Mesodermal cell (in vitro differentiated cells): ENCODE data around the gene ANKRD17.
A peak's percentile ranks its signal among the peaks of the same experiment; 100 is the strongest.
"Not testable (repeated sequence)": the region's sequence is repeated elsewhere in the genome, so short reads cannot be mapped to it uniquely, and the experiment has no call there.

Source experiments
- H3K27ac ChIP-seq: 2 replicates; pipeline ENCODE4 v1.7.0; 2013; ENCODE audit warnings: mild to moderate bottlenecking, low read depth, low read length, moderate library complexity; ENCODE audit not compliant: severe bottlenecking
- H3K36me3 ChIP-seq: 2 replicates; pipeline ENCODE4 v1.7.1; 2013; ENCODE audit warnings: mild to moderate bottlenecking, low read length, moderate library complexity; ENCODE audit not compliant: control insufficient read depth, insufficient read depth
- H3K4me1 ChIP-seq: one replicate; pipeline ENCODE4 v1.7.1; 2013; ENCODE audit warnings: mild to moderate bottlenecking, low read length; ENCODE audit not compliant: insufficient read depth, control insufficient read depth, poor library complexity, severe bottlenecking
- H3K4me3 ChIP-seq: 2 replicates; pipeline ENCODE4 v1.7.0; 2013; ENCODE audit warnings: low read length, control low read depth, mild to moderate bottlenecking; ENCODE audit not compliant: insufficient read depth, poor library complexity, severe bottlenecking; ENCODE audit errors: extremely low read depth
- H3K9me3 ChIP-seq: 2 replicates; pipeline ENCODE4 v1.7.1; 2013; ENCODE audit warnings: mild to moderate bottlenecking, low read length, moderate library complexity; ENCODE audit not compliant: control insufficient read depth
- WGBS, 2 experiments: methylation state at CpG; one replicate each; pipeline ENCODE4 v1.1.5; 2013; ENCODE audit warnings: missing lambda C conversion rate in 2 of 2; ENCODE audit not compliant: insufficient coverage in 2 of 2; 5-methylcytosine and 5-hydroxymethylcytosine counted together

ANKRD17 gene

DNA sequence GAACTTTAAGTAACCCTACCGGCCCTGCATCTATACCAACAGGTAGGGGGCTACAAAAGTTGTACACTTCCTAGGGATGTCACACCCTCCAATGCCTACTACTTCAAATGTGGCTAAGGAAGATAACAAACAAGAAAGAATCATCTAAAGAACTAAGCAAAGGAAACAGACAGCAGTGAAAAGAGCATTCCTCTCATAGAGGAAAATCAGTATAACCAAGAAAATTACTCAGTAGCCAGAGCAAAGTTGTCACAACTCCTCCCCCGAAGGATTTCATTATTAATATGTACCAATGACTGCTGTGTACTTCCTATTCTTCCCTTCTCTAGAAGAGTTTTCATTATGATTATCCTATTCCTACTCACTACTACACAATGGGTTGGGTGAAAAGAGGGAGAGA is 12.6 kb downstream of the ANKRD17 start:
- Histone ChIP-seq H3K36me3 (peaks cover 10% of the 10 kb centered on the region), H3K4me3 (no peak overlapping the region), H3K4me1 (no peaks in the 10 kb centered on the region), H3K9me3 (no peaks in the 10 kb centered on the region), H3K27ac (no peak overlapping the region)
- 100% methylated on average over 1 of the region's 2 CpGs for WGBS, 2 experiments

DNA sequence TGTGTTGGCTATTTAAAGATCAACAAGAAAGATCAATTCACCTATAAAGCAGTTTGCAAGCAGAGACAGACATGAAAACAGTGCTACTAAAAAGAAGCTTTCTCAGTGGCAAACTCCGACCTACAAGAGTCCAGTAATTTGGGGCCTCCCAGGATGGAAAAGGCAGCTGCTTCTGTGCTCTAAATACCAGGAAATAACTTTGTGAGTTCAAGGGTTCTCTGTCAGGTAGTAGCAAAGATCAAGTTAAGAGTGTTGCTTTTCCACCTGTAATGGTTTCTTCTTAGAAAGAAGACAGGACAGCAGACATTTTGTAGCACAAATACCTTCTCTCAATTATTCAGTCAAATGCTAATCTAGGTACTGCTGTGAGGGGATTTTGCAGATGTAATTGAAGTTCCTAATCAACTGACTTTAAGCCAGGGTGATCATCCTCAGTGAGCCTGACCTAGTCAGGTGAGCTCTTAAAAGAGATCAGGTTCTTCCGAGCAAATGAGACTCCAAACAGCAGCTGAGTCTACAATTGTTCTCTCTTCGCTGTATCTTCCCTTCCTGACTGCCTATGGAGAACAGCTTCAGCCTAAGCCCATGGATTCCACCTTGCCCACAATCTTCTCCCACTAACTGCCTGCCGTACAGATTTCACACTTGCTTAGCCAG is 13.5 kb downstream of the ANKRD17 start:
- Histone ChIP-seq H3K27ac (no peak overlapping the region), H3K4me3 (no peak overlapping the region), H3K4me1 (no peaks in the 10 kb centered on the region), H3K36me3 (peaks cover 3% of the 10 kb centered on the region), H3K9me3 (no peaks in the 10 kb centered on the region)
- WGBS, 2 experiments: 93 to 94% methylated on average over 4 of the region's 4 CpGs

DNA sequence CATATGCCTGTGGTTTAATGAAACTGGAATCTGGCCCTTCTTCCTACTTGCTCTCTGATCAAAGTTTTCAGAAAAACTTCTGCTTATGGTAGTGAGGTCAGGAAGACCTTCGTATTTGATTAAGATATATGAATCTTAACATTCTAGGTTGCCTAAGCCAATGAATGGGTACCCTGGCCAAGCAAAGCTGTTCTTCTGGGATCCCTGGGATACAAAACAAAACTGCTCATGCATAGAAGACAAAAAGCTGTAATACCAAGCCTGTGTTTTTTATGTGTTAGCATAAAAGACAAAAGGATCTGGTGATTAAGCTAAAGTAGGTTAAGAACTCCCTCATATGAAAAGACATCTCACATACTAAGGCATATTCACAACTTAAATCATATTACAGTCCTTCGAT is 21.6 kb downstream of the ANKRD17 start:
- Histone ChIP-seq H3K9me3 (no peaks in the 10 kb centered on the region), H3K27ac (no peak overlapping the region), H3K4me3 (no peak overlapping the region), H3K36me3 (peaks cover 38% of the 10 kb centered on the region), H3K4me1 (no peaks in the 10 kb centered on the region)
- WGBS, 2 experiments: 60% methylated on average over 1 of the region's 2 CpGs; no CpG with 5 or more reads in 1 of the 2 experiments

DNA sequence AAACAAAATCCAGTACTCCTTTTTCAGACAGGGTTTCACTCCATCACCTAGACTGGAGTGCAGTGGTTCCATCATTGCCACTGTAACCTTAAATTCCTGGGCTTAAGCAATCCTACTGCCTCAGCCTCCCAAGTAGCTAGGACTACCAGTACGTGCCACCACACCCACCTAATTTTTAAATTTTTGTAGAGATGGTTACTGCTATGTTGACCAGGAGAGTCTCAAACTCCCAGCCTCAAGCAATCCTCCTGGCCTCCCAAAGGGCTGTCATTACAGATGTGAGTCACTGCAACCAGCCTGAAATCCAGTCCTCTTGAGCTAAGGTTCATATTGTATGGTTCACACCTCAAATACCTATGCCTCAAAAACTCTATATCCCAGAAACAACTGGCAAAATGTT is 22.4 kb downstream of the ANKRD17 start:
- peaks cover 44% of the 10 kb centered on the region for H3K36me3 ChIP-seq
- H3K27ac ChIP-seq: no peak overlapping the region
- H3K4me1 ChIP-seq: no peaks in the 10 kb centered on the region
- no CpG with 5 or more reads among the region's 1 CpG for WGBS, 2 experiments
- H3K4me3 ChIP-seq: no peak overlapping the region
- no peaks in the 10 kb centered on the region for H3K9me3 ChIP-seq

DNA sequence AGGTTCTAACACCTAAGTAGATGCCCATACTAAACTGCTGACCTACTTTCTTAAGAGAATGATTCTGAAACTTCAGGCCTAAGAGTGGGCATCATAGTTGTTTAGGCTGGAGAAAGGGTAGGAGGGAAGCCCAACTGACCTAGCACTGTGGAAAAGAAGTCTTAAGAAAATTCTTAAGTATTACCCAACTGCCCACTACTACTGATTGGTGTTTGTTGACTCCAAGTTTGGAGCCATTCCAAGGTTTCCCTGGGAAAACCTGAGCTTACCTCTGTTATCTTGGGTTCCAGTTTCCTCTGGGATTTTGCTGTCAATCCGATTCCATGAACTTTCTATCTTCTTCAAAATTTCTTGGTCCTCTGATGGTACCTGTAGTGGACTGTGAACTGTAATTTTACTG is 23.9 kb downstream of the ANKRD17 start:
- WGBS, 2 experiments: no CpG with 5 or more reads among the region's 1 CpG
- Histone ChIP-seq H3K36me3 (peaks cover 44% of the 10 kb centered on the region), H3K4me3 (no peak overlapping the region), H3K9me3 (no peaks in the 10 kb centered on the region), H3K4me1 (no peaks in the 10 kb centered on the region), H3K27ac (no peak overlapping the region)

DNA sequence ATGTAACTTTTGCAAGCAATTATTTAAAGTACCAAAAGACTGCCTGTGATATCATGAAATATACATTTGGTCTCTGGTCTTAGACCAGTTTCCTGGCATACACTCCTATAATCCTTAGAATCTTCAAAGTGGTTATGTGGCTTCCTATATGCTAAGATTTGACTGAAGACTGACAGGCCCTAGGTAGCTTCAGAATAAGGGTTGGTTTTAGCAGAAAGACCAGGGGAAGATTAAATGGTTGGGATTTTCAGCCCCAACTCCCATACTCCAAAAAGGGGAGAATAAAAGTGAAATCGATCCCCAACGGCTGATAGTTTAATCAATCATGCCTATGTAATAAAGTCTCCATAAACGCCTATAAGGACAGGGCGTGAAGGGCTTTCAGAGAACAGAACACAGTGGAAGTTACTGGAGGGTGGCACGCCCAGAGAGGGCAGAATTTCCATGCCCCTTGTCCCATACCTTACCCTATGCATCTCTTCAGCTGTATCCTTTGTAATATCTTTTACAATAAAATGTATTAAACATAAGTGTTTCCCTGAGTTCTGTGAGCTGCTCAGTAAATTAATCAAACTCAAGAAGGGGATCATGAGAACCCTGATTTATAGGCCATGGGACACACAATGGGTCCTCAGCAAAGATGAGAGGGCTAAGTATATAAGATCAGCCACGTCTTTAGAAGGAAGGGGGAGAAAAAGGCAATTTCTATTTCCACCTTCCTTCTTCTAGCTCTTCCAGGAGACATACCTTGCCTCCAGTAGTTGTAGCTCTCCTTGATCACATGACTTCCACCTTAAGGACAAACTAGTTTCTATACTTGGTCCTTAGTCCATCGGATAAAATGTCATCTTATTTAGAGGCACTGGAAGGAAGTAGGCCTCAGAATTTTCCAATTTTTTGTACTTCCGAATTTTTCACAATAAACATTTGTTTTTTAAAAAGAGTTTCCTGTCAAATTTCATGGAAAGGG is 26.8 kb downstream of the ANKRD17 start:
- Histone ChIP-seq H3K36me3 (peaks cover 33% of the 10 kb centered on the region), H3K27ac (peak overlapping the region; percentile 0), H3K4me3 (no peak overlapping the region), H3K9me3 (no peaks in the 10 kb centered on the region), H3K4me1 (no peaks in the 10 kb centered on the region)
- WGBS, 2 experiments: no CpG with 5 or more reads among the region's 8 CpGs

DNA sequence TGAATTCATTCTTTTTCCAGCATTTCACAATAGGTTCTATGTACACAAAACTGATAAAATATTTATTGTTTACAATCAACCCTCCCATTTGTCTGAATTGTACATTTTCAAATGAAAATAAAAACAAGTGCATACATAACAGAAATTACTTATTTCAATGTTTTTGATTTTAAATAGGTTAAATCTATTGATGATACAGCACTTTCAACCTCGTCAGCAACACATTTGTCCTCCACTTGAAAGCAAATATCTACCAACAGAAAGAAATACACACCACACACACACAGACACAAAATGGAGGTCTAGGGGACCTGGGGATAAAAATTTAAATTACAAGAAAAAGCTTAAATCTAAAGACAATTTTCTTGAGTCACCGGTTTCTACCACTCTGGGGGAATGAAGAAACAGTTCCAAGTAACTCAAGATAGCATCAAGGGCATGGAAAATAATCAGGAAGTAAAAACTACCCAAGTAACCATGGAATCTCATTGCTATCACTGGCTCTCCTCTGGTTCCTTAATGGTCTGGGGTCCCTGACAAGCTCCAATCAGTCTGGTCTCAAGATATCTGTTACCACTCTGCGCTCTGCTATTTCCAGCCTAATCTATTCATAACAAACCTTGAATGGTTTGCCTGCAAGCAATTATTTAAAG is 27.6 kb downstream of the ANKRD17 start:
- Histone ChIP-seq H3K27ac (peak overlapping the region; percentile 0), H3K4me1 (no peaks in the 10 kb centered on the region), H3K4me3 (no peak overlapping the region), H3K9me3 (no peaks in the 10 kb centered on the region), H3K36me3 (peaks cover 31% of the 10 kb centered on the region)
- 100% methylated on average over 1 of the region's 3 CpGs; no CpG with 5 or more reads in 1 of the 2 experiments for WGBS, 2 experiments

DNA sequence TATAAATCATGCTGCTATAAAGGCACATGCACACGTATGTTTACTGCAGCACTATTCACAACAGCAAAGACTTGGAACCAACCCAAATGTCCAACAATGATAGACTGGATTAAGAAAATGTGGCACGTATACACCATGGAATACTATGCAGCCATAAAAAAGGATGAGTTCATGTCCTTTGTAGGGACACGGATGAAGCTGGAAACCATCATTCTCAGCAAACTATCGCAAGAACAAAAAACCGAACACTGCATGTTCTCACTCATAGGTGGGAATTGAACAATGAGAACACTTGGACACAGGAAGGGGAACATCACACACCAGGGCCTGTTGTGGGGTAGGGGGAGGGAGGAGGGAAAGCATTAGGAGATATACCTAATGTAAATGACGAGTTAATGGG is 29.8 kb downstream of the ANKRD17 start:
- not testable (repeated sequence) for H3K4me1 ChIP-seq, H3K4me3 ChIP-seq, H3K27ac ChIP-seq, H3K9me3 ChIP-seq
- H3K36me3 ChIP-seq: peaks cover 20% of the 10 kb centered on the region
- no CpG with 5 or more reads among the region's 6 CpGs for WGBS, 2 experiments

DNA sequence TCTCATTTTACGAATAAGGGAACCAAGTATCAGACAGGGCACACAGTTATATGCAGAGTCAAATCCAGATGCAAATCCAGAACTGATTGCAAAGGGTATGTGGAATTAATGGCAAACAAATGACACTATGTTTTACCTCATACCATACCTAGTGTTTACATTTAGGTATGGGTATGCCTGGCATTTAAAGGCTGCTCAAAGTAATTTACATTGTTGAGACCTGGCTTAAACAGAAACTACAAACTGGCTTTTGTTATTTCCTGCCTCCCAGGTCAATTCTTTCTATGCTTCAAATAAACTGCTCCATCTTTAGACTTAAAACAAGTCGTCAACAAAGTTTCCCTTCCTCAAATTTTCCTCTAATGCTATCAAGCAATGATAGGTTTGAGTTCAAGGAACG is 33.7 kb downstream of the ANKRD17 start:
- Histone ChIP-seq H3K4me3 (no peak overlapping the region), H3K9me3 (no peaks in the 10 kb centered on the region), H3K36me3 (peaks cover 3% of the 10 kb centered on the region), H3K27ac (peak overlapping the region; percentile 57), H3K4me1 (peaks cover 6% of the 10 kb centered on the region)
- 83% methylated on average over 1 of the region's 3 CpGs; no CpG with 5 or more reads in 1 of the 2 experiments for WGBS, 2 experiments

DNA sequence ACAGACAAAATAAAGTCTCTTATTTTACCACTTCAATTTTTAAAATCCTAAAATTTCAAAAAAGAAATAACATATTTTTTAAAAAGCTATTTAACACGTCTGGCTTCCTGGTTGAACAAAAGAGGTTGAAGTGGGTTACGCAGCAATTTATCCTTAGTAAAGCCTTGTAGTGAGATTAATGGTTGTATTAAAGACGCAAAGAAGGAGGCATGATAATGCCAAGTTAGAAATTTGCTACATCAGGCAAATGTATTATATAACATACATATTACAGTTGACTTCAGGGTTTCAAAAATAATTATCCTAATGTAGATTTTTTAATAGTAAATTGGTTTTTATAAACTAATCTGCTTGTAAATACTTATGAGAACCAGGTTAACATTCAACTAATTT is 35.3 kb downstream of the ANKRD17 start:
- H3K4me3 ChIP-seq: peak overlapping the region; percentile 46
- H3K36me3 ChIP-seq: peaks cover 3% of the 10 kb centered on the region
- H3K27ac ChIP-seq: peak overlapping the region; percentile 81
- no peaks in the 10 kb centered on the region for H3K9me3 ChIP-seq
- peaks cover 6% of the 10 kb centered on the region for H3K4me1 ChIP-seq
- 80% methylated on average over 1 of the region's 3 CpGs; no CpG with 5 or more reads in 1 of the 2 experiments for WGBS, 2 experiments
